BJ (cell line): ENCODE measurements around the gene MAPK10. TPM values are rescaled to one million over a fixed set of nuclear protein-coding genes. Genes with fewer than 3 reads are reported as not detected.
"Not testable (repeated sequence)": the region's sequence is repeated elsewhere in the genome, so short reads cannot be mapped to it uniquely, and the experiment has no call there.

ENCODE experiments used
- CTCF ChIA-PET: fragments of 350-600 bp; formaldehyde crosslinking; extraction: SDS; loops from one replicate; lab custom pipeline; 2021; ENCODE audit warnings: antibody characterized with exemption, inconsistent platforms; lab: Yijun Ruan, JAX
- POLR2A ChIA-PET: fragments of 300-600 bp; sonication (Branson Sonifier 250); formaldehyde crosslinking; extraction: SDS; loops from one replicate; lab custom pipeline; 2021; ENCODE audit warnings: antibody characterized with exemption; lab: Charles Lee
- DNase-seq: peaks from one replicate; pipeline ENCODE4 v3.0.0-alpha.2; 2011; ENCODE audit warnings: low read depth
- H3K27me3 ChIP-seq: 2 replicates; pipeline ENCODE4 v1.6.0; 2011; ENCODE audit warnings: low read length; ENCODE audit not compliant: control insufficient read depth, insufficient read depth
- H3K36me3 ChIP-seq: 2 replicates; pipeline ENCODE4 v1.5.1; 2011; ENCODE audit warnings: low read length; ENCODE audit not compliant: control insufficient read depth, insufficient read depth
- H3K4me3 ChIP-seq: 2 replicates; pipeline ENCODE4 v1.5.1; 2011; ENCODE audit warnings: low read depth, mild to moderate bottlenecking, control low read depth, low read length
- polyA plus RNA-seq: library from polyadenylated mRNA; depleted of rRNA; stranded (reverse); fragments of >200 nt; gene quantifications from 2 replicates; pipeline ENCODE4 v1.2.3, GENCODE V29; 2011
- TF ChIP-seq, protein P1 (sequence below): IDR thresholded peaks from 2 replicates; pipeline ENCODE4 v1.5.1; 2011; ENCODE audit warnings: low read depth, mild to moderate bottlenecking, control low read depth, inconsistent platforms, low read length, moderate library complexity; ENCODE audit not compliant: insufficient read depth

Gene MAPK10
- polyA plus RNA-seq, 1 experiment = 0.86 TPM

DNA sequence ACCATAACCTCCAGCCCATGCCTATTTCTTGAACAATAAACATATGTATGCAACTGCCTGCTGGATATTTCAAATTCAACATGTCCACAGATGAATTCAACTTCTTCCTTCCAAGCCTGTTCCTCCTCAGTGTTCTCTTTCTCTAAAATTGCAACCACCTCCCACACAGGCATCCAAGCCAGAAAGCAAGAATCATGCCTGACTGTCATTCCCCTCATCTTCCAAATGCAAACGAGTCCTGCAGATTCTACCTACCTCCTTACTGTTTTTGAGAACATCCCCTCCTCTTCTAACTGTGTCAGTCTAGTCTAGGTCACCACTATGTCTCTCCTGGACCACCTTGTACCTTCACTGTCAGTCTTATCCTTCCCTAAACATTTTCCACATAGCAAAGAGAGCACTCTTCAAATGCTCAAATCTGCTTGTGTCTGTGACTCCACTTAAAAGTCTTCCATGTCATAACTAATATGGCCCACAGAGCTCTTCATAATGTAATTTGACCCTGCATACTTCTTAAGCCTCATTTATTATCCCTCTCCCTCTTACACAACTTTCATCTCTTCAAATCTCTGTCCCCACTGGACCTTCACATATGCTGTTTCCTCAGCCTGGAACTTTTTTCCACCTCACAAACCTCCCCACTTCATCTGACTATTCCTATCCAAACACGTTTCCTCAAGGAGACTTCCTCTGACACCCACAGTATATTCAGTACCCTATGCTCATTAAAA lies 25.7 kb downstream of the MAPK10 start:
- H3K27me3 ChIP-seq = no peaks in the 10 kb centered on the region
- ChIA-PET POLR2A (interaction anchor here (0.6 kb wide), 1 partner anchor 29 kb away, joined by 3 read pairs; no protein-coding TSS in a partner anchor), CTCF (no interaction called here)
- DNase-seq = no peak
- H3K36me3 ChIP-seq = no peaks in the 10 kb centered on the region
- H3K4me3 ChIP-seq = no peak overlapping the region
- TF ChIP-seq, protein P1, sequence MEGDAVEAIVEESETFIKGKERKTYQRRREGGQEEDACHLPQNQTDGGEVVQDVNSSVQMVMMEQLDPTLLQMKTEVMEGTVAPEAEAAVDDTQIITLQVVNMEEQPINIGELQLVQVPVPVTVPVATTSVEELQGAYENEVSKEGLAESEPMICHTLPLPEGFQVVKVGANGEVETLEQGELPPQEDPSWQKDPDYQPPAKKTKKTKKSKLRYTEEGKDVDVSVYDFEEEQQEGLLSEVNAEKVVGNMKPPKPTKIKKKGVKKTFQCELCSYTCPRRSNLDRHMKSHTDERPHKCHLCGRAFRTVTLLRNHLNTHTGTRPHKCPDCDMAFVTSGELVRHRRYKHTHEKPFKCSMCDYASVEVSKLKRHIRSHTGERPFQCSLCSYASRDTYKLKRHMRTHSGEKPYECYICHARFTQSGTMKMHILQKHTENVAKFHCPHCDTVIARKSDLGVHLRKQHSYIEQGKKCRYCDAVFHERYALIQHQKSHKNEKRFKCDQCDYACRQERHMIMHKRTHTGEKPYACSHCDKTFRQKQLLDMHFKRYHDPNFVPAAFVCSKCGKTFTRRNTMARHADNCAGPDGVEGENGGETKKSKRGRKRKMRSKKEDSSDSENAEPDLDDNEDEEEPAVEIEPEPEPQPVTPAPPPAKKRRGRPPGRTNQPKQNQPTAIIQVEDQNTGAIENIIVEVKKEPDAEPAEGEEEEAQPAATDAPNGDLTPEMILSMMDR = no peak

DNA sequence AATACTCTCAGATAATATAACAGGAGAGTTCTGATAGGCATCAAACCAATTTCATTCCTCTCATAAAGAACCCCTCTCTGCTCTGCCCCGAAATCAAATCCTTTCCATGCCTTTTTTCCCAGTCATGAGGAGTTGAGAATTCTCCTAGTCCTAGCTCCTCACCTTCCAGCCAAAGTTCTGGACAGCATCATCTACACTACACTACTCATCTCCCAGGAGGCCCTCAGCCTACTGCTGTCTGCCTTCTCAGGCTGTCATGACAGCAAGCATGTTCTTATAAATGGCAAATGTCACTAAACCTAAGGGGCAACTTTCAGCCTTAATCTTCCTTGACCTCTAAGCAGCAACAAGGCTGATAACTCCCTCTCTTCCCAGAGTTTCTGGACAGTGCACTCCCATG lies 26.6 kb downstream of the MAPK10 start:
- POLR2A ChIA-PET = no interaction called here
- TF ChIP-seq, protein P1 = no peak
- CTCF ChIA-PET = no interaction called here

DNA sequence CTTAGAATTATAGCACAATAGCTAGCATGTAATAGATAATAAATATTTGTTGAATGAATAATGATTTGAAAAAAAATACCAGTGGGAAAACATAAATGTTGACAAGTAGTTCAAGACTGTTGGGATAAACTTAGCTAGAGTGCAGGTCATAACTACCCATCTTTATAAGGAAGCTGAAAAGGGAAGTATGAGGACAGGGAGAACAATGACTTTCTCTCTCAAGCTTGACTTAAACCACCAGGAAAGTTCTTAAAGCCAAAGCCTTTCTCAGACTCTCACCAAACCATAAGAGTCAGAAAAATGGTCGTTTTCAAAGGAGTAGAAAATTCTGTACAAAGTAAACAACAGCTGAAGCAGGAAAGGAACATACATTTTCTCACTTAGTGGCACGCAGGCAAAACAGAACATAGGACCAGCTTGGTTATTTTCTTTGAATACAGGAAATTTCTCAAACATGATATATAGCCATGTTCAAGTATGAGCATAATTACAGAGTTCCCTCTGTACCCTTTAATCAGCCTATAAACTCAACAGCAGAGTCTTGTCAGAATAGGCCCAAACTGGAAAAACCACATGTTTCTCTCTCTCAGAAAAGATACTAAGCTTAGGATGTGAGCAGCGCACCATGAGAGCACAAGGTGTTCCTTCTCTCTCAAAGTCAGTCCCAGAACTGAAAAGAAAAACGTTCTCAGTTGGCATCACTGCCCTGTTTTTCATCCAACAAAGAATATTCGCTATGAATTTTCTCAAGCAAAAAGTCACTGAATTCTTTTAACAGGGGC lies 28.7 kb downstream of the MAPK10 start:
- no peaks in the 10 kb centered on the region for H3K36me3 ChIP-seq
- H3K27me3 ChIP-seq = no peaks in the 10 kb centered on the region
- no peak for DNase-seq
- TF ChIP-seq, protein P1 = no peak
- no peak overlapping the region for H3K4me3 ChIP-seq
- CTCF ChIA-PET = interaction anchor here (0.8 kb wide), 1 partner anchor 23 kb away, joined by 3 read pairs; no protein-coding TSS in a partner anchor
- POLR2A ChIA-PET = interaction anchor here (0.6 kb wide), 1 partner anchor 47 kb away, joined by 3 read pairs; no protein-coding TSS in a partner anchor

More for the DNA sequence above, 26.6 kb downstream of the MAPK10 start:
- no peaks in the 10 kb centered on the region for H3K27me3 ChIP-seq
- no peak overlapping the region for H3K4me3 ChIP-seq
- DNase-seq = no peak
- no peaks in the 10 kb centered on the region for H3K36me3 ChIP-seq

DNA sequence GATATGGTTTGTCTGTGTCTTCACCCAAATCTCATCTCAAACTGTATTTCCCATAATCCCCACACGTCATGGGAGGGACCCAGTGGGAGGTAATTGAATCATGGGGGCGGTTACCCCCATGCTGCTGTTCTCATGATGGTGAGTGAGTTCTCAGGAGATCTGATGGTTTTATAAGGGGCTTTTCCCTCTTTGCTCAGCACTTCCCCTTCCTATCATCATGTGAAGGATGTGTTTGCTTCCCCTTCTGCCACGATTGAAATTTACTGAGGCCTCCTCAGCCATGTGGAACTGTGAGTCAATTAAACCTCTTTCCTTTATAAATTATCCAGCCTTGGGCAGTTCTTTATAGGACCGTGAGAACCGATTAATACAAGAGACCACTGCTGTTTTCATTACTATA lies 29.4 kb downstream of the MAPK10 start:
- POLR2A ChIA-PET, H3K4me3 ChIP-seq, H3K36me3 ChIP-seq, DNase-seq, CTCF ChIA-PET, H3K27me3 ChIP-seq: not testable (repeated sequence)

DNA sequence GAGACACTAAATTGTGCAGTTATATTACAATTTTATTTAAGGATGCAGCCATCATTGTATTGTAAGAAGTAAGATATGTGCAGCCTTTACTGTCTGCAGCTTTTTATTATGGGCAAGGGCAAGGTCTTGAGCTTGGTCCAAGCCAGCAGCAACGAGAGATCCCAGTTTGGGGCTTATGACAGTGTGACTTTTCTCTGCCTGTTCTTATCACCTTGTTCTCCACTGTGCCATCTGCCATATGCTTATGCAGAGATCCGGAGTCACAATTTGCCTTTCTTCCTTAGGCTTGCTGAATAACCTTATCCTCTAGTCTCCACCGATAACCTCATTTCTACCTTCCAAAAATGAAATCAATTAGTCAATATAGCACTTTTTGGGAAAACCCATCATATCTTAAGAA lies 30.4 kb downstream of the MAPK10 start:
- CTCF ChIA-PET = no interaction called here
- TF ChIP-seq, protein P1 = no peak
- POLR2A ChIA-PET = no interaction called here
- no peaks in the 10 kb centered on the region for H3K27me3 ChIP-seq
- no peaks in the 10 kb centered on the region for H3K36me3 ChIP-seq
- DNase-seq = no peak
- H3K4me3 ChIP-seq = no peak overlapping the region
